IMR-90 (cell line): ENCODE results near the gene CCND1. TPM values are rescaled to one million over a fixed set of nuclear protein-coding genes. Genes with fewer than 3 reads are reported as not detected.
A peak's percentile ranks its signal among the peaks of the same experiment; 100 is the strongest.

Experiments used
- ATAC-seq: fragments of 200-7000 bp; cut with Tn5 transposase; 2 replicates; pipeline ENCODE4 v1.9.1; 2020; ENCODE audit warnings: low read depth, mild to moderate bottlenecking, moderate library complexity
- BruUV-seq: library from RNA; stranded (reverse); fragments of 400-500 nt; replicated peaks from 2 replicates; lab custom pipeline; 2021; lab: Mats Ljungman, UMichigan
- CTCF ChIA-PET: fragments of 300-600 bp; formaldehyde crosslinking; extraction: SDS; loops from one replicate; lab custom pipeline; 2021; ENCODE audit warnings: antibody characterized with exemption; lab: Yijun Ruan, JAX
- POLR2A ChIA-PET: fragments of 300-600 bp; sonication (Branson Sonifier 250); formaldehyde crosslinking; loops from one replicate; lab custom pipeline; 2022; ENCODE audit warnings: antibody characterized with exemption; ENCODE audit not compliant: unreplicated experiment; lab: Charles Lee
- DNase-seq: peaks from one replicate; pipeline ENCODE4 v3.0.0; 2013
- H2AFZ ChIP-seq: replicated peaks from 2 replicates; pipeline ENCODE3; 2013; ENCODE audit warnings: low read length, mild to moderate bottlenecking; ENCODE audit not compliant: poor library complexity
- H2AK5ac ChIP-seq: 2 replicates; pipeline ENCODE4 v1.6.1; 2013; ENCODE audit warnings: low read depth, low read length, inconsistent platforms
- H2AK9ac ChIP-seq: replicated peaks from 2 replicates; pipeline ENCODE3; 2013; ENCODE audit warnings: mild to moderate bottlenecking, low read depth, low read length, moderate library complexity; ENCODE audit not compliant: poor library complexity
- H2BK120ac ChIP-seq: 2 replicates; pipeline ENCODE4 v1.6.1; 2013; ENCODE audit warnings: low read depth, low read length, inconsistent platforms
- H2BK15ac ChIP-seq: 3 replicates; pipeline ENCODE4 v1.6.1; 2013; ENCODE audit warnings: low read depth, low read length, inconsistent platforms
- H2BK20ac ChIP-seq: 2 replicates; pipeline ENCODE4 v1.6.1; 2013; ENCODE audit warnings: low read depth, mild to moderate bottlenecking, inconsistent platforms, low read length, moderate library complexity
- H2BK5ac ChIP-seq: 2 replicates; pipeline ENCODE4 v1.6.1; 2013; ENCODE audit warnings: mild to moderate bottlenecking, low read depth, low read length, inconsistent platforms; ENCODE audit not compliant: poor library complexity, severe bottlenecking
- H3K14ac ChIP-seq: replicated peaks from 2 replicates; pipeline ENCODE4 v1.6.1; 2013; ENCODE audit warnings: low read depth, low read length, inconsistent platforms
- H3K18ac ChIP-seq: 2 replicates; pipeline ENCODE4 v1.6.1; 2013; ENCODE audit warnings: low read depth, low read length, control low read depth
- H3K23ac ChIP-seq: 2 replicates; pipeline ENCODE4 v1.6.1; 2013; ENCODE audit warnings: low read depth, low read length, inconsistent platforms
- H3K27ac ChIP-seq: 2 replicates; pipeline ENCODE4 v1.5.1; 2013; ENCODE audit warnings: mild to moderate bottlenecking, control low read depth, low read length; ENCODE audit not compliant: insufficient read depth
- H3K27me3 ChIP-seq: 2 replicates; pipeline ENCODE4 v1.6.1; 2013; ENCODE audit warnings: low read length; ENCODE audit not compliant: control insufficient read depth, insufficient read depth
- H3K36me3 ChIP-seq: 2 replicates; pipeline ENCODE4 v1.6.1; 2013; ENCODE audit warnings: low read length, mixed read lengths; ENCODE audit not compliant: control insufficient read depth, insufficient read depth
- H3K4ac ChIP-seq: 2 replicates; pipeline ENCODE4 v1.6.1; 2013; ENCODE audit warnings: low read depth, low read length, inconsistent platforms
- H3K4me1 ChIP-seq: 2 replicates; pipeline ENCODE4 v1.6.1; 2013; ENCODE audit warnings: low read length, mixed read lengths; ENCODE audit not compliant: control insufficient read depth, insufficient read depth
- H3K4me2 ChIP-seq: 2 replicates; pipeline ENCODE4 v1.6.1; 2013; ENCODE audit warnings: low read depth, mild to moderate bottlenecking, control low read depth, low read length, moderate library complexity
- H3K4me3 ChIP-seq: 2 replicates; pipeline ENCODE4 v1.5.1; 2013; ENCODE audit warnings: low read depth, mild to moderate bottlenecking, control low read depth, low read length, moderate library complexity; ENCODE audit not compliant: insufficient read depth
- H3K56ac ChIP-seq: 2 replicates; pipeline ENCODE4 v1.6.1; 2013; ENCODE audit warnings: low read length, inconsistent platforms; ENCODE audit not compliant: insufficient read depth; ENCODE audit errors: extremely low read depth
- H3K79me1 ChIP-seq, 2 experiments: 2 replicates each; pipeline ENCODE4 v1.6.1; 2013; ENCODE audit warnings: low read length in 2 of 2, inconsistent platforms in 1 of 2, low read depth in 1 of 2
- H3K9ac ChIP-seq: 2 replicates; pipeline ENCODE4 v1.6.1; 2013; ENCODE audit warnings: low read depth, low read length, control low read depth
- H3K9me1 ChIP-seq: 2 replicates; pipeline ENCODE4 v1.6.1; 2013; ENCODE audit warnings: low read length, inconsistent platforms; ENCODE audit not compliant: insufficient read depth
- H3K9me3 ChIP-seq: 2 replicates; pipeline ENCODE4 v1.6.1; 2013; ENCODE audit warnings: low read length; ENCODE audit not compliant: control insufficient read depth, insufficient read depth
- H4K20me1 ChIP-seq: 2 replicates; pipeline ENCODE4 v1.6.1; 2013; ENCODE audit warnings: low read length, inconsistent platforms; ENCODE audit not compliant: insufficient read depth
- H4K5ac ChIP-seq: 2 replicates; pipeline ENCODE4 v1.6.1; 2013; ENCODE audit warnings: mild to moderate bottlenecking, low read depth, low read length, control low read depth
- H4K8ac ChIP-seq, 2 experiments: 2 replicates each; pipeline ENCODE4 v1.6.1; 2013; ENCODE audit warnings: low read depth in 2 of 2, low read length in 2 of 2, control low read depth in 1 of 2, inconsistent platforms in 1 of 2
- H4K91ac ChIP-seq: 2 replicates; pipeline ENCODE4 v1.6.1; 2013; ENCODE audit warnings: low read depth, low read length, inconsistent platforms; ENCODE audit not compliant: insufficient read depth
- BHLHE40 ChIP-seq: fragments of 150-350 bp; IDR thresholded peaks from 2 replicates; pipeline ENCODE4 v1.6.1; 2016; ENCODE audit warnings: mild to moderate bottlenecking, low read depth, low read length
- CEBPB ChIP-seq: IDR thresholded peaks from 2 replicates; pipeline ENCODE4 v1.6.1; 2012; ENCODE audit warnings: low read depth, low read length, improper control_type of control experiment
- CHD1 ChIP-seq: IDR thresholded peaks from 2 replicates; pipeline ENCODE4 v1.6.1; 2012; ENCODE audit warnings: low read depth, low read length, improper control_type of control experiment
- CTCF ChIP-seq: conservative IDR thresholded peaks from 2 replicates; pipeline ENCODE4 v1.5.1; 2012; ENCODE audit warnings: mild to moderate bottlenecking, low read depth, low read length, improper control_type of control experiment
- ELK1 ChIP-seq: fragments of 150-350 bp; IDR thresholded peaks from 2 replicates; pipeline ENCODE4 v1.6.1; 2016; ENCODE audit warnings: low read depth, mild to moderate bottlenecking, low read length, moderate library complexity, borderline replicate concordance
- FOS ChIP-seq: fragments of 150-350 bp; IDR thresholded peaks from 2 replicates; pipeline ENCODE4 v1.6.1; 2016; ENCODE audit warnings: low read depth, low read length
- MAFK ChIP-seq: IDR thresholded peaks from 2 replicates; pipeline ENCODE4 v1.6.1; 2012; ENCODE audit warnings: low read depth, low read length, improper control_type of control experiment
- MAZ ChIP-seq: IDR thresholded peaks from 2 replicates; pipeline ENCODE4 v1.6.1; 2012; ENCODE audit warnings: low read depth, mild to moderate bottlenecking, low read length, improper control_type of control experiment, moderate library complexity, borderline replicate concordance
- MXI1 ChIP-seq: IDR thresholded peaks from 2 replicates; pipeline ENCODE4 v1.6.1; 2012; ENCODE audit warnings: low read depth, mild to moderate bottlenecking, low read length, moderate library complexity, borderline replicate concordance
- NFE2L2 ChIP-seq: fragments of 150-350 bp; IDR thresholded peaks from 2 replicates; pipeline ENCODE4 v1.6.1; 2016; ENCODE audit warnings: low read depth, mild to moderate bottlenecking, low read length
- POLR2A ChIP-seq: IDR thresholded peaks from 2 replicates; pipeline ENCODE4 v1.6.1; 2012; ENCODE audit warnings: mild to moderate bottlenecking, low read depth, low read length
- RAD21 ChIP-seq: IDR thresholded peaks from 2 replicates; pipeline ENCODE4 v1.6.1; 2012; ENCODE audit warnings: low read length, improper control_type of control experiment
- RCOR1 ChIP-seq: IDR thresholded peaks from 2 replicates; pipeline ENCODE4 v1.6.1; 2012; ENCODE audit warnings: mild to moderate bottlenecking, low read length, improper control_type of control experiment; ENCODE audit not compliant: insufficient replicate concordance
- RFX5 ChIP-seq: IDR thresholded peaks from 2 replicates; pipeline ENCODE4 v1.8.0; 2012; ENCODE audit warnings: low read depth, mild to moderate bottlenecking, low read length, moderate library complexity
- SMC3 ChIP-seq: fragments of 150-350 bp; IDR thresholded peaks from 2 replicates; pipeline ENCODE4 v1.6.1; 2016; ENCODE audit warnings: low read depth, mild to moderate bottlenecking, antibody characterized with exemption, low read length, moderate library complexity
- USF2 ChIP-seq: fragments of 150-350 bp; IDR thresholded peaks from 2 replicates; pipeline ENCODE4 v1.6.1; 2017; ENCODE audit warnings: mild to moderate bottlenecking, antibody characterized with exemption, low read length, low read depth
- WGBS, 2 experiments: methylation state at CpG; one replicate each; pipeline versions ENCODE4 v1.1.5 to v1.1.7; 2013; ENCODE audit warnings: missing lambda C conversion rate in 2 of 2; ENCODE audit not compliant: insufficient read length in 1 of 2; ENCODE audit errors: extremely low coverage in 2 of 2; 5-methylcytosine and 5-hydroxymethylcytosine counted together
- dilution Hi-C: fragments of 300-500 bp; cut with HindIII; formaldehyde crosslinking; loops from one replicate; pipeline ENCODE4 v1.14.3; 2018; ENCODE audit warnings: low sequenced_read_pairs; ENCODE audit not compliant: unreplicated experiment
- in situ Hi-C: fragments of 300-500 bp; cut with MboI; formaldehyde crosslinking; loops from 3 replicates; pipeline ENCODE4 v1.14.3; 2019; ENCODE audit warnings: low sequenced_read_pairs, inconsistent platforms, mixed read lengths
- intact Hi-C: fragments of 100-400 bp; cut with micrococcal nuclease; formaldehyde crosslinking; loops from 2 replicates; pipeline ENCODE4 v1.10.0; 2022
- polyA plus RNA-seq, 3 experiments: library from polyadenylated mRNA; depleted of rRNA; stranded (reverse); fragments of >200 nt; gene quantifications; 2 replicates each; pipeline ENCODE4 v1.2.3, GENCODE V29; 2012; ENCODE audit warnings: low replicate concordance in 1 of 3
- total RNA-seq: library from RNA; depleted of rRNA; stranded (reverse); fragments of >200 nt; gene quantifications from 2 replicates; pipeline ENCODE4 v1.2.3, GENCODE V29; 2012

The CCND1 gene
- total and polyA plus RNA-seq, 2 of the 4 experiments (the other 2 are of a cell fraction), result 481 to 748 TPM

GRCh38 chr11:69699213-69699612 lies 58.3 kb downstream of the CCND1 start:
- Histone ChIP-seq H3K79me1 (no peaks in the 10 kb centered on the region), H4K91ac (no peak overlapping the region), H3K9me3 (no peaks in the 10 kb centered on the region), H3K23ac (no peak overlapping the region; the same call in 1 of the 2 replicates), H3K9me1 (no peaks in the 10 kb centered on the region), H3K27me3 (peaks cover 56% of the 10 kb centered on the region), H2BK20ac (no peak overlapping the region), H2BK15ac (0 out of 3 replicates have a peak overlapping the region, but pooled peaks have one; percentile 15), H4K5ac (no peak overlapping the region), H2AFZ (peak overlapping the region; percentile 8), H3K56ac (no peak overlapping the region), H3K36me3 (no peaks in the 10 kb centered on the region), H3K27ac (no peak overlapping the region), H2BK5ac (no peak overlapping the region), H2BK120ac (no peak overlapping the region), H3K9ac (no peak overlapping the region), H3K18ac (no peak overlapping the region), H3K4me2 (no peak overlapping the region), H3K4ac (no peak overlapping the region), H3K4me3 (no peak overlapping the region), H3K14ac (no peak overlapping the region), H4K20me1 (no peaks in the 10 kb centered on the region), H2AK9ac (no peak overlapping the region), H2AK5ac (no peak overlapping the region), H3K4me1 (peaks cover 2% of the 10 kb centered on the region), H4K8ac (no peak overlapping the region)
- DNase-seq (no peak), ATAC-seq (no peak)
- dilution Hi-C loops (no loop called here), intact Hi-C loops (no loop called here), in situ Hi-C loops (no loop called here)
- BruUV-seq, result no TSS peak
- POLR2A ChIA-PET, result no interaction called here
- TF ChIP-seq MAZ, result no peak
- TF ChIP-seq CHD1, result no peak
- TF ChIP-seq POLR2A, result no peak
- no peak for TF ChIP-seq SMC3
- TF ChIP-seq RAD21, result no peak
- TF ChIP-seq RFX5, result no peak
- TF ChIP-seq MAFK, result no peak
- no peak for TF ChIP-seq USF2
- TF ChIP-seq FOS, result no peak
- no peak for TF ChIP-seq RCOR1
- no peak for TF ChIP-seq NFE2L2
- TF ChIP-seq CTCF, result no peak
- TF ChIP-seq CEBPB, result no peak
- no peak for TF ChIP-seq ELK1
- no peak for TF ChIP-seq BHLHE40
- TF ChIP-seq MXI1, result no peak
- 41% methylated on average over 12 of the region's 13 CpGs; no CpG with 5 or more reads in 1 of the 2 experiments for WGBS, 2 experiments
- CTCF ChIA-PET, result no interaction called here
